Uterine smooth muscle cell (primary cell): ENCODE data around the gene CHRNA3. TPM values are rescaled to one million over a fixed set of nuclear protein-coding genes. Genes with fewer than 3 reads are reported as not detected.

Experiments used
- total RNA-seq: library from RNA; depleted of rRNA; stranded (reverse); fragments of >200 nt; gene quantifications from 2 replicates; pipeline ENCODE4 v1.2.3, GENCODE V29; 2014

CHRNA3 gene
- total RNA-seq: not detected in 2 replicates

GRCh38 chr15:78620527-78621421, at the start of gene CHRNA3:
TSS of gene CHRNA3 (minus strand) at chr15:78620996. CDS start at chr15:78620794, 202 bp downstream.

GRCh38 chr15:78641102-78641748, 20.4 kb upstream of the CHRNA3 start, which contains the start of gene CHRNB4:
TSS of gene CHRNB4 (minus strand) at chr15:78641210. CDS start at chr15:78641133, 77 bp downstream.

GRCh38 chr15:78565097-78565950, 55.5 kb downstream of the CHRNA3 start, which contains the start of gene CHRNA5:
TSS of gene CHRNA5 (plus strand) at chr15:78565520. CDS start at chr15:78565720, 200 bp downstream.

Other genes with a start within 250 kb of the CHRNA3 start
- gene IREB2, start 182.8 kb downstream of the CHRNA3 start, total RNA-seq: 23.4 and 25.9 TPM in 2 replicates
- gene HYKK, start 113.4 kb downstream of the CHRNA3 start, total RNA-seq: 2.7 and 4.9 TPM in 2 replicates
- 221 and 428 TPM in 2 replicates for gene PSMA4, start 80.6 kb downstream of the CHRNA3 start, total RNA-seq
- gene CHRNA5, start 55.5 kb downstream of the CHRNA3 start, total RNA-seq: 1.6 and 5.1 TPM in 2 replicates
- not detected in 2 replicates for gene CHRNB4, start 20.2 kb upstream of the CHRNA3 start, total RNA-seq
- 1.2 and 2.2 TPM in 2 replicates for gene ADAMTS7, start 190.5 kb upstream of the CHRNA3 start, total RNA-seq